ENCODE measurements around the gene SUSD6. TPM values are rescaled to one million over a fixed set of nuclear protein-coding genes. Genes with fewer than 3 reads are reported as not detected.

SUSD6 gene
- total RNA-seq, 1 experiment from 2014 or later: 3.7 TPM

DNA sequence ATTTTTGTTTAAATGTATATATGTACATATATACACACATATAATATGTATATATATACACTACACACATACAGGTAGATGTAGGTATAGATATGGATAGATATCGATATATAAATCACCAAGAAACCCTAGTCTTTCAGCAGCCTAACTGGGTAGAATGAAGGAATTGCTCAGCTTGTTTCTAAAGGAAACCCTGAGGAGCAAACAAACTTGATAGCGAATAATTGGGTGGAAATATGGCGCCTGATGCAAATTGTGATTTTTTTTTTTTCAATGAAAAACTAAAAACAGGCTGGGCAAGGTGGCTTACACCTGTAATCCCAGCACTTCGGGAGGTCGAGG lies 36.5 kb upstream of the SUSD6 start:
- no peak overlapping the region for H3K4ac ChIP-seq (ENCODE audit: low read depth, low read length)
- no peak overlapping the region for H3K56ac ChIP-seq (ENCODE audit: insufficient read length, low read depth, low read length)
- no peak overlapping the region for H3K18ac ChIP-seq (ENCODE audit: insufficient read length, low read depth, low read length)
- H3K4me2 ChIP-seq (ENCODE audit: insufficient read depth, insufficient read length, low read length): peak overlapping the region; percentile 69
- no peak overlapping the region for H3K14ac ChIP-seq (ENCODE audit: insufficient read depth, low read length)
- no peak overlapping the region for H4K91ac ChIP-seq (ENCODE audit: insufficient read length, low read depth, low read length)
- H2BK120ac ChIP-seq (ENCODE audit: low read depth, low read length, poor library complexity, severe bottlenecking): no peak overlapping the region
- WGBS (ENCODE audit: extremely low coverage, insufficient read length, low lambda C conversion rate): no CpG with 5 or more reads among the region's 5 CpGs
- H2BK5ac ChIP-seq (ENCODE audit: insufficient read length, low read length): no peak overlapping the region
- no peak overlapping the region for H2BK20ac ChIP-seq (ENCODE audit: low read depth, low read length, poor library complexity, severe bottlenecking)
- H3K9me3 Mint-ChIP-seq: peaks cover 0 to 2% of the 10 kb centered on the region in 2 experiments; a peak in 1 of 5 replicates
- H3K27me3 Mint-ChIP-seq (ENCODE audit: low read depth): peaks cover 25% of the 10 kb centered on the region
- no peaks in the 10 kb centered on the region for H3K4me1 ChIP-seq (ENCODE audit: insufficient read depth, low read length)
- H4K5ac ChIP-seq (ENCODE audit: insufficient read length, low read depth, low read length): no peak overlapping the region
- H3K79me1 ChIP-seq (ENCODE audit: insufficient read depth, low read depth, low read length, poor library complexity, severe bottlenecking): no peaks in the 10 kb centered on the region
- H3K23me2 ChIP-seq (ENCODE audit: insufficient read length, low read depth, low read length, poor library complexity, severe bottlenecking): peaks cover 3% of the 10 kb centered on the region
- no peak overlapping the region for H2AK5ac ChIP-seq (ENCODE audit: insufficient read length, low read length)
- no peak for DNase-seq
- peaks cover 10 to 15% of the 10 kb centered on the region in 2 experiments for H3K4me1 Mint-ChIP-seq
- no peak overlapping the region for H3K23ac ChIP-seq (ENCODE audit: insufficient read length, low read depth, low read length)
- H3K27ac Mint-ChIP-seq: no peak overlapping the region; a peak in 1 of 7 replicates
- peaks cover 12% of the 10 kb centered on the region; the same call in 1 of the 2 replicates for H3K27me3 ChIP-seq (ENCODE audit: insufficient read depth, low read length)
- no peaks in the 10 kb centered on the region for H4K20me1 ChIP-seq (ENCODE audit: control insufficient read depth, insufficient read depth, insufficient read length)
- H2BK12ac ChIP-seq (ENCODE audit: insufficient read length, low read depth, low read length): no peak overlapping the region
- H2AFZ ChIP-seq (ENCODE audit: low read length): no peak overlapping the region
- H3K9ac ChIP-seq (ENCODE audit: extremely low read depth, insufficient read length, low read length): no peak overlapping the region
- H2BK15ac ChIP-seq (ENCODE audit: low read depth, low read length): no peak overlapping the region
- H4K8ac ChIP-seq (replicated peaks; ENCODE audit: insufficient read length, low read depth, low read length): no peak overlapping the region
- H3K27ac ChIP-seq (ENCODE audit: insufficient read length, low read depth, low read length): no peak overlapping the region
- H3K9me3 ChIP-seq (ENCODE audit: control insufficient read depth, low read depth, low read length): no peaks in the 10 kb centered on the region
- peak; percentile 44; the same call in 1 of the 3 replicates for TF ChIP-seq CTCF (conservative IDR thresholded peaks at IDR 0.05)
- no peaks in the 10 kb centered on the region for H3K79me2 ChIP-seq (ENCODE audit: insufficient read depth, low read length)
- H3K36me3 Mint-ChIP-seq (ENCODE audit: insufficient read depth in 1 of 3, low read depth in 3 of 3): peaks cover 10 to 24% (median 16%) of the 10 kb centered on the region in 3 experiments
- H3K4me3 Mint-ChIP-seq: peak overlapping the region; percentile 78 to 89
- no peak overlapping the region for H3T11ph ChIP-seq (ENCODE audit: low read length)
